Vagina (tissue), 2 donors: ENCODE results near the gene SEMA4A. TPM values are rescaled to one million over a fixed set of nuclear protein-coding genes. Genes with fewer than 3 reads are reported as not detected.
"Not testable (repeated sequence)": the region's sequence is repeated elsewhere in the genome, so short reads cannot be mapped to it uniquely, and the experiment has no call there.

Experiments used
- DNase-seq, 2 donors: peaks; one replicate each; pipeline ENCODE4 v3.0.0-alpha.2; 2017; ENCODE audit errors: extremely low spot score in 2 of 2
- H3K27ac ChIP-seq: fragments of 200-600 bp; sonication (generic); one replicate; pipeline ENCODE4 v1.5.1; 2019
- H3K27me3 ChIP-seq: fragments of 200-600 bp; sonication (generic); one replicate; pipeline ENCODE4 v1.5.1; 2019
- H3K36me3 ChIP-seq, 2 donors: fragments of 200-600 bp; sonication (generic); one replicate each; pipeline ENCODE4 v1.5.1; 2017 to 2019
- H3K4me1 ChIP-seq: fragments of 200-600 bp; sonication (generic); one replicate; pipeline ENCODE4 v1.5.1; 2019
- H3K4me3 ChIP-seq, 2 donors: fragments of 200-600 bp; sonication (generic); 1 replicate in 1 of 2; 2 replicates in 1 of 2; pipeline ENCODE4 v1.5.1; 2016 to 2019
- H3K9me3 ChIP-seq: fragments of 200-600 bp; sonication (generic); one replicate; pipeline ENCODE4 v1.5.1; 2019
- CTCF ChIP-seq, 3 experiments: fragments of 450-650 bp in 2 of 3; fragments of 200-600 bp in 1 of 3; sonication (generic) in 1 of 3; IDR thresholded peaks; one replicate each; pipeline ENCODE4 v1.5.1; 2017 to 2019; ENCODE audit warnings: antibody characterized with exemption in 3 of 3, mild to moderate bottlenecking in 2 of 3, moderate library complexity in 2 of 3
- POLR2A ChIP-seq, 2 donors: fragments of 450-650 bp; IDR thresholded peaks; one replicate each; pipeline ENCODE4 v1.6.1; 2017; ENCODE audit warnings: antibody characterized with exemption in 2 of 2, mild to moderate bottlenecking in 2 of 2, moderate library complexity in 2 of 2
- POLR2AphosphoS5 ChIP-seq, 2 donors: sonication (generic); formaldehyde crosslinking; IDR thresholded peaks; one replicate each; pipeline ENCODE4 v1.9.0; 2017; ENCODE audit warnings: antibody characterized with exemption in 2 of 2, mild to moderate bottlenecking in 2 of 2, low read depth in 1 of 2; ENCODE audit not compliant: insufficient read depth in 1 of 2
- intact Hi-C: fragments of 100-400 bp; cut with DNase I; formaldehyde crosslinking; loops from one replicate; pipeline ENCODE4 v1.15.1; 2023
- total RNA-seq: library from RNA; depleted of rRNA; stranded (reverse); fragments of >200 nt; gene quantifications from one replicate; pipeline ENCODE4 v1.2.3, GENCODE V29; 2016

SEMA4A gene
- total RNA-seq, 1 donor from 2014 or later: 18.7 TPM

- H3K27me3 ChIP-seq: no peaks in the 10 kb centered on the region
- peak overlapping the region; percentile 97 for H3K27ac ChIP-seq
- H3K36me3 ChIP-seq: no peaks in the 10 kb centered on the region
- DNase-seq: no peak
- no peaks in the 10 kb centered on the region for H3K9me3 ChIP-seq
- H3K4me1 ChIP-seq: peaks cover 90% of the 10 kb centered on the region
- intact Hi-C loops: no loop called here
- H3K4me3 ChIP-seq: peak overlapping the region; percentile 100
- TF ChIP-seq POLR2AphosphoS5 (IDR thresholded peaks at IDR 0.05; ENCODE audit: insufficient read depth in 1 of 2, low read depth in 1 of 2) (no peak), POLR2A (IDR thresholded peaks at IDR 0.05) (no peak), CTCF (IDR thresholded peaks at IDR 0.05) (no peak)
Measured at GRCh38 chr1:156120318-156120717, 33.1 kb upstream of the SEMA4A start.

DNA sequence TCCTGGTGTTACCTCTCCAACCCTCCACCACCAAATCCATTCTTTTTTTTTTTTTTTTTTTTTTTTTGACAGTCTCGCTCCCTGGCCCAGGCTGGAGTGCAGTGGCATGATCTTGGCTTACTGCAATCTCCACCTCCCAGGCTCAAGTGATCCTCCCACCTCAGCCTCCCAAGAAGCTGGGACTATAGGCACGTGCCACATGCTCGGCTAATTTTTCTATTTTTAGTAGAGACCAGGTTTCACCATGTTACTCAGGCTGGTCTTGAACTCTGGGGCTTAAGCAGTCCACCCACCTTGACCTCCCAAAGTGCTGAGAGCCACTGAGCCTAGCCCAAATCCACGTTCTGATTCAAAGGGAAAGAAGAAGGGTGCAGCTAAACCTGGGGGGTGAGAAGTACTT is 32.4 kb upstream of the SEMA4A start:
- peak overlapping the region; percentile 97 for H3K27ac ChIP-seq
- intact Hi-C loops, DNase-seq, H3K36me3 ChIP-seq, H3K9me3 ChIP-seq, H3K27me3 ChIP-seq: not testable (repeated sequence)
- H3K4me3 ChIP-seq: peak overlapping the region; percentile 100
- H3K4me1 ChIP-seq: peaks cover 97% of the 10 kb centered on the region

GRCh38 chr1:156121457-156121856 is 31.9 kb upstream of the SEMA4A start:
- H3K36me3 ChIP-seq: no peaks in the 10 kb centered on the region
- TF ChIP-seq POLR2A (IDR thresholded peaks at IDR 0.05): no peak
- DNase-seq: no peak
- peak overlapping the region; percentile 97 for H3K27ac ChIP-seq
- H3K4me3 ChIP-seq: peak overlapping the region; percentile 100
- no peaks in the 10 kb centered on the region for H3K27me3 ChIP-seq
- peaks cover 99% of the 10 kb centered on the region for H3K4me1 ChIP-seq
- intact Hi-C loops: no loop called here
- H3K9me3 ChIP-seq: no peaks in the 10 kb centered on the region

- Histone ChIP-seq H3K27me3 (no peaks in the 10 kb centered on the region), H3K9me3 (no peaks in the 10 kb centered on the region), H3K27ac (peak overlapping the region; percentile 97), H3K4me3 (peak overlapping the region; percentile 100), H3K36me3 (no peaks in the 10 kb centered on the region), H3K4me1 (peaks cover 100% of the 10 kb centered on the region)
- no peak for DNase-seq
- TF ChIP-seq POLR2A (IDR thresholded peaks at IDR 0.05) (no peak), POLR2AphosphoS5 (IDR thresholded peaks at IDR 0.05; ENCODE audit: insufficient read depth in 1 of 2, low read depth in 1 of 2) (no peak), CTCF (IDR thresholded peaks at IDR 0.05) (no peak)
- intact Hi-C loops: no loop called here
Measured at GRCh38 chr1:156122086-156122485, 31.3 kb upstream of the SEMA4A start.

DNA sequence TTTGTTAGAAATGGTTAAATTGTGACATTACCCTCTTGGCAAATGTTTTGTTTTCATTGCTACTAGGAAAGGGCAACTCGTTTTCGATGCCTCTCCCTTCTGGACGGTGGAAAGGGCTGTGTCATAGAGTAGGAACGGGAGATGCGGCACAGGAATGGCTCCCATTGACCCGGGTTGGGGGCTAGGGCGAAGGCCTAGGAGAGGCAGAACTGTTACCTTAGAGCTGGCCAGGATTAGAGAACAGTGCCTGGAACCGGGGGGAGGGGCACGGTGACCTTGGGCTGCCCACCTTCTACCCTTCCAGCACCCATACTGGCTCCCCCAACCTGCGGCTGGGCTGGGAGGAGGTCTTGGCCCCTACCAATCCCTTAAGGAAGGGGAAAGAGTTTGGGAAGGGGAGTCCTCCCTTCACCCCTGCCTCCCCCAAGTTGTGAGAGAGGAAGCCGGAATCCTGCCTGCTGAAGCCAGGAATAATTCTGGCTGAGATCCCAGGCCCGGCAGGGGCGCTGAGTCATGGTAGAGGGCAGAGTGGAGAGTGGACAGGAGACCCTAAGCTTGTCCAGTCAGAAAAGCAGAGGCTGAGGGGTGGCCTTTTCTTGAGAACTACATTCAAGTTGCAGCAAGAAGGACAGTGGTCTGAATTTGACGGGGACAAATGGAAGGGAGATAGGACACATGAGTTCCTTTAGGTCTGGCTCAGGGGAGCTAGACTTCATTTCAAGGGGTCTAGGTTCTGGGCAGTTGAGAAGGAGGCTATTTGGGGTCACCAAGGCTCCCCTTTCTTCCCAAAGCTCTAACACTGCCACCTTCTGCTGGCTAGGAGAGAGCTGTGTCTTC is 30.6 kb upstream of the SEMA4A start:
- H3K4me1 ChIP-seq: peaks cover 100% of the 10 kb centered on the region
- DNase-seq: no peak
- no peaks in the 10 kb centered on the region for H3K36me3 ChIP-seq
- no peaks in the 10 kb centered on the region for H3K9me3 ChIP-seq
- peak overlapping the region; percentile 97 for H3K27ac ChIP-seq
- intact Hi-C loops: no loop called here
- no peaks in the 10 kb centered on the region for H3K27me3 ChIP-seq
- TF ChIP-seq POLR2A (IDR thresholded peaks at IDR 0.05) (no peak), POLR2AphosphoS5 (IDR thresholded peaks at IDR 0.05; ENCODE audit: insufficient read depth in 1 of 2, low read depth in 1 of 2) (peak in 1 of 2 donors; percentile 82), CTCF (IDR thresholded peaks at IDR 0.05) (no peak)
- H3K4me3 ChIP-seq: peak overlapping the region; percentile 100
